ENCODE results near the gene SUSD6.

SUSD6 gene, protein sequence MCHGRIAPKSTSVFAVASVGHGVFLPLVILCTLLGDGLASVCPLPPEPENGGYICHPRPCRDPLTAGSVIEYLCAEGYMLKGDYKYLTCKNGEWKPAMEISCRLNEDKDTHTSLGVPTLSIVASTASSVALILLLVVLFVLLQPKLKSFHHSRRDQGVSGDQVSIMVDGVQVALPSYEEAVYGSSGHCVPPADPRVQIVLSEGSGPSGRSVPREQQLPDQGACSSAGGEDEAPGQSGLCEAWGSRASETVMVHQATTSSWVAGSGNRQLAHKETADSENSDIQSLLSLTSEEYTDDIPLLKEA

GRCh38 chr14:69611172-69612013 lies at the start of gene SUSD6:
Gene SUSD6, plus strand, starts transcription at chr14:69611596. Its CDS starts 46,997 bp downstream, at chr14:69658593.
- no peaks in the 10 kb centered on the region for H3K36me3 Mint-ChIP-seq (ENCODE audit: low read depth)
- TF ChIP-seq CTCF (IDR thresholded peaks at IDR 0.05; ENCODE audit: unreplicated experiment in 3 of 3) = no peak
- no peaks in the 10 kb centered on the region for H3K27me3 Mint-ChIP-seq (ENCODE audit: low read depth)

DNA sequence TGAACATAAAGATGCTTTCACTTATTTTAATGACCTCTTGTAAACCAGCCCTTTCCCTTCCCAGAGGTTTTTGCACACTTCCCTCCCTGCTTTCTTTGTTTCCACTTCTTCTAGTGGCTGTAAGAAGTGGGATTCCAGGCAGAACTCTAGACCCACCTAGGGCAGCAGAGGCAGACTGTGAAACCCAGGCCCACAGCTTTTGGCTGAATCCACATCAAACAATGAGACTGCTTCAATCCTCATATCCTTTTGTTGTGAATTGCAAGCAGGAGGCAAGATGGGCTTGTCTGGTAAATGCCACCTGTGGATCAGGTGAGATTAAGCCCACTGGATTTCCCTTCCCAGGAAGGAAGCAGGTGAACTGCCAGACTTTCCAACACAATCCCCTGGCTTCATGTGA lies 49.5 kb upstream of the SUSD6 start:
- Mint-ChIP-seq H3K27ac (peak overlapping the region in 1 of 3 experiments; percentile 26), H3K36me3 (ENCODE audit: low read depth) (no peaks in the 10 kb centered on the region), H3K4me1 (peaks cover 11% of the 10 kb centered on the region), H3K4me3 (no peak overlapping the region), H3K9me3 (no peaks in the 10 kb centered on the region), H3K27me3 (ENCODE audit: low read depth) (peaks cover 41% of the 10 kb centered on the region)
- TF ChIP-seq CTCF (IDR thresholded peaks at IDR 0.05; ENCODE audit: unreplicated experiment in 3 of 3) = no peak

More at GRCh38 chr14:69611172-69612013, at the start of gene SUSD6:
- Mint-ChIP-seq H3K4me3 (peak within 1 kb of the TSS; percentile 89 to 95 (median 92)), H3K27ac (peak within 1 kb of the TSS; percentile 89 to 97 (median 92)), H3K4me1 (peaks cover 66% of the 10 kb centered on the region), H3K9me3 (no peaks in the 10 kb centered on the region)

DNA sequence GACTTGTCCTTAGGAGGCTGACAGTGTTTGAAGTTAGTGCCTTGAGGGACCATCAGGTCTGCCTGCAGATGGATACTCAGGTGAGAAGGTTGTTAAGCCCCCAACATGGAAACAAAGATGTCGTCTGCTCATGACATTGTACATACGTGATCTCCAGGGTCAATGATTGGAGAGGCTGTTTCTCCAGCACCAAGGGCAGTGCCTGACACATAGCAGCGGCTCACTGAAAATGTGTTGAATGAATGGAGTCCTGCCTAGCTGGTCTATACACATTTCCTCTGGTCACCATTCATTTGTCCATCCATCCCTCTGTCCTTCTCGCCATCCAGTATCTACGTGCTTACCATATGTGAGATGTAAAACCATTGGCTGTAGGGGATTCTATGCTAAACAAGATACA lies 43.8 kb upstream of the SUSD6 start:
- Mint-ChIP-seq H3K27me3 (ENCODE audit: low read depth) (peaks cover 38% of the 10 kb centered on the region), H3K36me3 (ENCODE audit: low read depth) (peaks cover 12% of the 10 kb centered on the region), H3K9me3 (no peaks in the 10 kb centered on the region), H3K27ac (no peak overlapping the region), H3K4me1 (no peaks in the 10 kb centered on the region), H3K4me3 (no peak overlapping the region)
- TF ChIP-seq CTCF (IDR thresholded peaks at IDR 0.05; ENCODE audit: unreplicated experiment in 3 of 3) = no peak

DNA sequence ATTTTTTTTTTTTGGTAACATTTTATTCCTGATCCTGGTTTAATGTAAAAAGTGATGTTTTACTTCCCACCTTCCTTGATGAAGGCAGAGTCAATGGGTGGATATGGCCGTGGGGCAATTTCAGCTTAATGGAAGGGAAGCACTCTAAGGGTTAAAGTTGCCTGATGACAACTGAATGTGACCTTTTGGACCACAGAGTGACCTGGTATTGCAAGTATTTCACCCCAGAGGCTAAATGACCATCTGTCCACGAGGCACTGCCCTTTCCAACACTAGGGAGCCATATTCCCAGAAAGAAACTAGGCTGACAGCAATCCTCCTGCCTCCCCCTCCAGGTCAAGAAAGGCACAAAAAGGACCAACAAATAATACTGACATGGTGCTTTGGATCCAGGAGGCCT lies 41.5 kb upstream of the SUSD6 start:
- Mint-ChIP-seq H3K27me3 (ENCODE audit: low read depth) (peaks cover 39% of the 10 kb centered on the region), H3K4me1 (peaks cover 5% of the 10 kb centered on the region), H3K36me3 (ENCODE audit: low read depth) (peaks cover 12% of the 10 kb centered on the region), H3K27ac (no peak overlapping the region), H3K9me3 (no peaks in the 10 kb centered on the region), H3K4me3 (no peak overlapping the region)
- TF ChIP-seq CTCF (IDR thresholded peaks at IDR 0.05; ENCODE audit: unreplicated experiment in 3 of 3) = no peak

DNA sequence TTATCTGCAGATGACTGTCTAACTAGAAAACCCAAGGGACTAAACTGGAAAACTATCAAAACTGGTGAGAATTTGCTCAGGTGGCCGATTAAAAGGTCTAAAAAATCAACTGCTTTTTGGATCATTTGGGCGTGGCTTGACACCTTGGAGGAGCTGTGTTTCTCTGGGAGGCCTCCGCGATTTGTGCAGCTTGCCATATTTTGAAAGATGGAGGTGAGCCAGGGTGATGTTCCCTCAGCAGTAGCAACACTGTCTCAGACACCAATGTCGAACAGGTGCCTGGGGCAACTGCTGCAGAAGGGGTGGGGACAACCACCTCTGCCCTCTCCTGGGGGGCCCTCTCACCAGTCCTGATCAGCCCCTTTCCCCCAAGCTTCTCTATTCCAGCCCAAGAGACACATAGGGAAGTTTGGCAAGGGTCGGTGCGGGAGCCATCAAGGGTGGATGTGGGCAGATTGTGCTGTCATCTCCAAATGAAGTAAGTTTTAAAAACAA lies 40.5 kb upstream of the SUSD6 start:
- peaks cover 5% of the 10 kb centered on the region for H3K4me1 Mint-ChIP-seq
- H3K9me3 Mint-ChIP-seq = no peaks in the 10 kb centered on the region
- H3K27me3 Mint-ChIP-seq (ENCODE audit: low read depth) = peaks cover 37% of the 10 kb centered on the region
- no peak for TF ChIP-seq CTCF (IDR thresholded peaks at IDR 0.05; ENCODE audit: unreplicated experiment in 3 of 3)
- no peak overlapping the region for H3K4me3 Mint-ChIP-seq
- H3K36me3 Mint-ChIP-seq (ENCODE audit: low read depth) = peaks cover 12% of the 10 kb centered on the region
- H3K27ac Mint-ChIP-seq = no peak overlapping the region

All from nephron (organoid).